ENCODE measurements around the gene MAP1LC3B. TPM values are rescaled to one million over a fixed set of nuclear protein-coding genes. Genes with fewer than 3 reads are reported as not detected.
A peak's percentile ranks its signal among the peaks of the same experiment; 100 is the strongest.

Gene MAP1LC3B
- 10 to 100 TPM; 58.5 to 72.7 (median 66.1) TPM for polyA plus RNA-seq (ENCODE audit: insufficient read length in 4 of 4)

- DNase-seq (ENCODE audit: low read depth in 4 of 4, low spot score in 2 of 4) = peak; percentile 90 to 95 (median 93)
These were observed at the start of gene MAP1LC3B for GRCh38 chr16:87391950-87392820. Gene MAP1LC3B, plus strand, starts transcription at chr16:87392336. Its CDS starts 92 bp downstream, at chr16:87392428.

GRCh38 chr16:87342504-87342903 lies 49.6 kb upstream of the MAP1LC3B start:
- no peak for DNase-seq (ENCODE audit: low read depth in 4 of 4, low spot score in 2 of 4)

GRCh38 chr16:87342978-87343752 lies 49.0 kb upstream of the MAP1LC3B start:
- no peak for DNase-seq (ENCODE audit: low read depth in 4 of 4, low spot score in 2 of 4)

GRCh38 chr16:87343753-87344050 lies 48.4 kb upstream of the MAP1LC3B start:
- no peak for DNase-seq (ENCODE audit: low read depth in 4 of 4, low spot score in 2 of 4)

- no peak for DNase-seq (ENCODE audit: low read depth in 4 of 4, low spot score in 2 of 4)
These were observed 47.8 kb upstream of the MAP1LC3B start for GRCh38 chr16:87344165-87344930.

GRCh38 chr16:87344931-87345631 lies 47.1 kb upstream of the MAP1LC3B start:
- DNase-seq (ENCODE audit: low read depth in 4 of 4, low spot score in 2 of 4) = no peak

GRCh38 chr16:87345726-87346424 lies 46.3 kb upstream of the MAP1LC3B start:
- peak in 1 of 4 donors; percentile 14 for DNase-seq (ENCODE audit: low read depth in 4 of 4, low spot score in 2 of 4)

- DNase-seq (ENCODE audit: low read depth in 4 of 4, low spot score in 2 of 4) = no peak
These were observed 45.5 kb upstream of the MAP1LC3B start for GRCh38 chr16:87346517-87347060.

GRCh38 chr16:87347932-87348615 lies 44.1 kb upstream of the MAP1LC3B start:
- no peak for DNase-seq (ENCODE audit: low read depth in 4 of 4, low spot score in 2 of 4)

GRCh38 chr16:87348616-87349157 lies 43.4 kb upstream of the MAP1LC3B start:
- no peak for DNase-seq (ENCODE audit: low read depth in 4 of 4, low spot score in 2 of 4)

GRCh38 chr16:87350031-87350430 lies 42.1 kb upstream of the MAP1LC3B start:
- no peak for DNase-seq (ENCODE audit: low read depth in 4 of 4, low spot score in 2 of 4)

GRCh38 chr16:87350681-87351319 lies 41.3 kb upstream of the MAP1LC3B start:
- no peak for DNase-seq (ENCODE audit: low read depth in 4 of 4, low spot score in 2 of 4)

- DNase-seq (ENCODE audit: low read depth in 4 of 4, low spot score in 2 of 4) = no peak
These were observed 40.8 kb upstream of the MAP1LC3B start for GRCh38 chr16:87351320-87351698.

- no peak for DNase-seq (ENCODE audit: low read depth in 4 of 4, low spot score in 2 of 4)
These were observed 39.3 kb upstream of the MAP1LC3B start for GRCh38 chr16:87352818-87353217.

- no peak for DNase-seq (ENCODE audit: low read depth in 4 of 4, low spot score in 2 of 4)
These were observed 38.5 kb upstream of the MAP1LC3B start for GRCh38 chr16:87353613-87354012.

GRCh38 chr16:87356491-87356853 lies 35.7 kb upstream of the MAP1LC3B start:
- no peak for DNase-seq (ENCODE audit: low read depth in 4 of 4, low spot score in 2 of 4)

GRCh38 chr16:87358250-87358649 lies 33.9 kb upstream of the MAP1LC3B start:
- no peak for DNase-seq (ENCODE audit: low read depth in 4 of 4, low spot score in 2 of 4)

- no peak for DNase-seq (ENCODE audit: low read depth in 4 of 4, low spot score in 2 of 4)
These were observed 33.4 kb upstream of the MAP1LC3B start for GRCh38 chr16:87358696-87359095.
